ENCODE results near the gene VN1R2.
"Not testable (repeated sequence)": the region's sequence is repeated elsewhere in the genome, so short reads cannot be mapped to it uniquely, and the experiment has no call there.

VN1R2 gene, protein sequence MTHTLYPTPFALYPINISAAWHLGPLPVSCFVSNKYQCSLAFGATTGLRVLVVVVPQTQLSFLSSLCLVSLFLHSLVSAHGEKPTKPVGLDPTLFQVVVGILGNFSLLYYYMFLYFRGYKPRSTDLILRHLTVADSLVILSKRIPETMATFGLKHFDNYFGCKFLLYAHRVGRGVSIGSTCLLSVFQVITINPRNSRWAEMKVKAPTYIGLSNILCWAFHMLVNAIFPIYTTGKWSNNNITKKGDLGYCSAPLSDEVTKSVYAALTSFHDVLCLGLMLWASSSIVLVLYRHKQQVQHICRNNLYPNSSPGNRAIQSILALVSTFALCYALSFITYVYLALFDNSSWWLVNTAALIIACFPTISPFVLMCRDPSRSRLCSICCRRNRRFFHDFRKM

GRCh38 chr19:53257715-53258342 is at the start of gene VN1R2:
Gene VN1R2 (plus strand): TSS chr19:53258292. CDS start chr19:53258376, 84 bp downstream.
- DNase-seq, result not testable (repeated sequence)

GRCh38 chr19:53211554-53211953 is 46.5 kb upstream of the VN1R2 start:
- not testable (repeated sequence) for DNase-seq

DNA sequence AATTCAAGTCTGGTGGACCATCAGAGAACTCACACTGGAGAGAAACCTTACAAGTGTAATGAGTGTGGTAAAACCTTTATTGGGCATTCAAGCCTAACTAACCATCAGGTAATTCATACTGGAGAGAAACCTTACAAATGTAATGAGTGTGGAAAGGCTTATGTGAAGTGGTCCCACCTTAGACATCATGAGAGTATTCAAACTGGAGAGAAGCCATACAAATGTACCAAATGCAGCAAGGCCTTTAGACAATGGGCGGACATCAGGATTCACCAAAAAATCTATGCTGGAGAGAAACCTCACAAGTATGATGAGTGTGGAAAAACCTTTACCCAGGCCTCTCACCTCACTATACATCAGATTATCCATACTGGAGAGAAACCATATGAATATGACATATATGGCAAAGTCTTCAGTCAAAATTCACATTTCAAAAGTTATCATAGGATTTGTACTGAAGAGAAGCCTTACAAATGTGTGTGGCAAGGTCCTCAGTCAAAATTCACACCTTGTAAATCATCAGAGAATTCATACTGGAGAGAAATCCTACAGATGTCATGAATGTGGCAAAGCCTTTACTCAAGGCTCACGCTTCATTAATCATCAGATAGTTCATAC is 45.3 kb upstream of the VN1R2 start:
- DNase-seq, result no peak

- not testable (repeated sequence) for DNase-seq
Measured at GRCh38 chr19:53222716-53223115, 35.4 kb upstream of the VN1R2 start.

DNA sequence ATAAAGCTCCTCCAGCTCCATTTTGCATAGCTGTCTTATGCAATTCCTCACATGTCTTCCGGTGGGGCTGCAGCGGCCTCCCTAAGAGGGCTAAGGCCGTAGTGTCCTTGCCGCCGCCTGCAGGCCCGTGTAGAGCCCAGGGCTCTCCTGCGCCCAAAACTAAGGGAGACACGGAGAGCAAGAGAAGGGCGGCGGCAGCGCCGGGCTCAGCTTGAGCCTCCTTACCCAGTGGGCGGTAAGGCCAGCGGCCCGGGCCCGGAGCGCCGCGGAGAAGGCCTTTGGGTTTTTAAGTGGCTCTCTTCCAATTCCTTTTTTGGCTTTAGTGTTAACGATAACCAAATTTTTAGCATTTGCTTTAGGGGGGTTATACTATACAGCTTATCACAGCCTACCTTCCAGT is 33.5 kb upstream of the VN1R2 start:
- no peak for DNase-seq

DNA sequence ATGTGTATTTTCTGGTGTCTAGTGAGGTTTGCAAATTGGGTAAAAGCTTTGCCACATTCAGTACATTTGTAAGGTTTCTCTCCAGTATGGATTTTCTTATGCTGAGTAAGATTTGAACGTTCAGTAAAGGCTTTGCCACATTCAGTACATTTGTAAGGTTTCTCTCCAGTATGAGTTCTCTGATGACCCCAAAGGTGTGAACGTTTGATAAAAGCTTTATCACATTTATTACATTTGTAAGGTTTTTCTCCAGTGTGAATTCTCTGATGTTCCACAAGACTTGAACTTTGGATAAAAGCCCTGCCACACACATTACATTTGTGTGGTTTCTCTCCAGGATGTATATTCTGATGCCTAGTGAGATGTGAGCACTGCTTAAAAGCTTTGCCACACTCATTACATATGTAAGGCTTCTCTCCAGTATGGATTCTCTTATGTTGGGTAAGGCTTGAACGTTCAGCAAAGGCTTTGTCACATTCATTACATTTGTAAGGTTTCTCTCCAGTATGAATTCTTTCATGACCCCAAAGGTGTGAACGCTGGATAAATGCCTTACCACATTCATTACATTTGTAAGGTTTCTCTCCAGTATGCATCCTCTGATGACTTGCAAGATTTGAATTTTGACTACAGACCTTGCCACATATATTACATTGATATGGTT is 20.8 kb upstream of the VN1R2 start:
- DNase-seq, result no peak

- no peak for DNase-seq
Measured at GRCh38 chr19:53246498-53246897, 11.6 kb upstream of the VN1R2 start.

DNA sequence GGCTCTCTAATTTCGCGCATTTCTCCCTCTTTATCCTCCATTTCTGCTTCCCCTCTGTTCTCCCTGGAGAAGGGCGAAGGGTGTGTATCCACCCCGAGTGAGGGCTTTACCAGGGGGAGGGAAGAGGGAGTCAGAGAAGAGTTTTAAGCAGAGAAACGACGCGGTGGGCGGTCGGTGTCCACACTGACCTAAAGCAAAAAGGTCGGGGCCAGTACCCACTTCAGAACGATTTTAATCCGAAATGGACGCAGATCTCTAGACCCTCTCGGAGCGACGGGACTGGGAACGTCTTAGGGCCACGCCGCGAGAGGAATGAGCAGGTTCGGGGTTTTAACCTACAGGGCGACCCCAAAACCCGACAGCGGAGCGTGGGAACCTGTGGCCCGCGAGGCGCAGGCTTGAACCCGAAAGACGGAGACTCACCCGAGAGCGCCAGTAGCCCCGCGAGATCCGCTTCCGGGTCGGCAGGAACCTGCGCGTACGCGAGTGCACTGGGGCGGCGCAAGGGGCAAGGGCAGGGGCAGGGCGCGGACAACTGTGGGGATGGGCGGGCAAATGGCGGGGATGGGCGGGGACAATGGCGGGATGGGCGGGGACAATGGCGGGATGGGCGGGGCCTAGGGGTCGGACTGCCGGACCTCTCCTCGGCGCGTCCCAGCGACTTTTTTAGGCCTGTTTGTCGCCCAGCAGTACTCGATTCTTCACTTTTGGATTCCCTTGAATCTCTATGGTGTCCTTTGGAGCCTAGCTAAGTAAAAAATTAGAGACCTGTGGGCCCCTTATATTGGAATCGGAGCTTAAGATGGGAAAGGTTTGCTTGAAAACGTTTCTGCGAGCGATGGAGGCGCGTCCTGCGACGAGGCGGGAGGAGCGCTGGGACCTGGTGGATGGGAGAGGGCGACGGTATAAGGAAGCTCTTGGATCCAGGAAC is 3.4 kb upstream of the VN1R2 start, which contains the start of gene ZNF677:
ZNF677 (minus strand) TSS at position 463 of the 931 bp plus-strand sequence. CDS start 3,323 bp downstream, outside the sequence.
- DNase-seq, result no peak

DNA sequence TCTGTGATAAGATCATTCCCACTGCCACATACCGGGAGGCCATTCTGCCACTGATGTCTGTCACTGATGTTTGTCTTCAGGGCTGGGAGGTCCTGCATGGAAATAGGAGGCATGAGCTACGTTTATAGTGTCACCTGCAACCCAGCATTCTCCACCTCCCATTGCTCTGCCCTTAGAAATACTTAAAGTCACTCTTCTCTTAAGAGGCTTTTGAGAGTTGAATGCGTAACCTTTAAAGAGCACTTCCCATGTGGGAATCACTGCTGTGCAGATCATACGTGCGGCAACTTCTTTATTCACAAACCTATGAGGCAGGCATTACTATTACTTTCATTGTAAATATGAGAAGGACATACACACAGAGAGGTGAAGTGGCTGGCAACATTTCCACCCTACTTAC is 9.5 kb downstream of the VN1R2 start, which contains the start of gene VN1R4:
VN1R4 (minus strand) TSS at position 101 of the 400 bp plus-strand sequence; CDS start at position 43, 58 bp downstream.
- not testable (repeated sequence) for DNase-seq

- not testable (repeated sequence) for DNase-seq
Measured at GRCh38 chr19:53269861-53270260, 11.8 kb downstream of the VN1R2 start.

- no peak for DNase-seq
Measured at GRCh38 chr19:53272044-53272443, 14.0 kb downstream of the VN1R2 start.

GRCh38 chr19:53275480-53275879 is 17.4 kb downstream of the VN1R2 start:
- no peak for DNase-seq

- DNase-seq, result not testable (repeated sequence)
Measured at GRCh38 chr19:53281947-53282346, 23.9 kb downstream of the VN1R2 start.

DNA sequence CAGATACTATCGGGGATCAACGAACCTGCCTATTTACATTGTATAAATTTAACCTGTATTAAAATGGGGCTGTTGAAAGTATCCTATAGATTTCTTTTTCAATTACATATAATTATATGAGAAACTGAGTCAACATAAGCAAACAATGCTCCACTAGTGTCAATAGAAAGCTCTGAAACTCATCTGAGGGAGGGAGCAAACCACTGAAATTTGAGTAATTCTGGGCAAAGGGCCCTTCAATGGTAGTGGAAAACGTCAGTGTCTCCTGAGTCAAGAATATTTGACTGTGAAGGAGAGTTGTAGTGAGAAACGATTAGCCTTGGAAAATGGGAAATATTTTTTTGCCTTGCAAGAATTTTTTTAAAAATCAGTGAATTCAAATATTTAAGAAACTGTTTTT is 27.0 kb downstream of the VN1R2 start:
- no peak for DNase-seq

- DNase-seq, result no peak
Measured at GRCh38 chr19:53290758-53291549, 32.9 kb downstream of the VN1R2 start.

DNA sequence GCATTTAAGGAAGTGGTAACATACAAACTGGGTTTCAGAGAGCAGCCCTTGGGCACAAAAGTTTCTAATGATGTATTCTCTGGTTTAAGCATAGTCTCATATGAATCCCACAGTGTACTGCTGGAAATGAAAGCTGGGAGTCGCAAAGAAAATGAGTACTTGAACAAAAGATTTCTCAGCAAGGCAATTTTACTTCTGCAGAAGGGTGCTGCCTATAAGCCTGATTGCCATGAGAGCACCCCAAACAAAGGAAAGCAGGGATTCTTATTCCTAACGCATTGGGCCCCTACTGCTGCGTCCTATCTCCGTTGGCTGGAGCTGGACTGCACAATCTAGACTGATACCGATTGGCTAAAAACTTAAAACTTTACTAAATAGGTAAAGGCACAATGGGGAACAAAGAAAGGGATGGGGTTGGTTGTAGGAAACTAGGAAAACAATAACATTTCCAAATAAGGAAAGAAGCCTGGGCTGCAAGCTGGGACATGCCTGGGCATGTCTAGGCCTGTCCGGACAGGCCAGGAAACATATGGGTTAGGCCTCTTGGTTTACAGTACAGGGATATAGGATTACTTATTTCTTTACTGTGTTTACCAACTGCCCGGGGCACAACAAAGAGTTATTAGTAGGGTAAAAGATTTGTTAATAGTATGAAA is 36.8 kb downstream of the VN1R2 start:
- DNase-seq, result no peak

DNA sequence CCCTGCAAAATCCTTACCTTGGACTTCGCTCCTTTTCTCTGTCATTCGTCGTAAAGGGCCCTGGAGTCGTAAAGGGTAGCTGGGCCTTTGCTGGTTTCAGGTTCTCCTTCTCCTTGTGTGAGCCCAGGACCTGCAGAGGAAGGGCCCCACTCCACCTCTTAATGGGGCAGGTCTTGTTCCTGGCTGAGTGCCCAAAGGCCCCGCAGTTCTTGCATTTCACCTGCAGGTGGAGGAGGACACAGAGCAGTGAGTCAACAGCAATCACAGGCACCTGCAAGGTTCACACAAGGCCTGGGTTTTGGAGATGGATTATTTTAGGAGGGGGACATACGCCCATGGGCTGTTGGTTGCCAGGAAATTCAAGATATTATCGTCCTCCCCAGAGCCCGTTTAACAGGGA is 43.2 kb downstream of the VN1R2 start:
- DNase-seq, result not testable (repeated sequence)

- no peak for DNase-seq
Measured at GRCh38 chr19:53308339-53308811, 50.3 kb downstream of the VN1R2 start.

Measured in NCI-H510A treated with DMSO at 0.1 percent for 48 hours (cell line).